HG03139 (cell line): ENCODE results near the gene F11R.
"Not testable (repeated sequence)": the region's sequence is repeated elsewhere in the genome, so short reads cannot be mapped to it uniquely, and the experiment has no call there.

ENCODE experiments used
- ATAC-seq: cut with Tn5 transposase; IDR thresholded peaks from one replicate; pipeline ENCODE4 v1.9.1; 2021; ENCODE audit not compliant: unreplicated experiment

The F11R gene

GRCh38 chr1:160978510-160978927, 42.4 kb downstream of the F11R start:
- no peak for ATAC-seq

GRCh38 chr1:160975026-160975425, 45.9 kb downstream of the F11R start:
- ATAC-seq = no peak

- ATAC-seq = no peak
These were observed 47.5 kb downstream of the F11R start for GRCh38 chr1:160973491-160973890.

- no peak for ATAC-seq
These were observed 48.0 kb downstream of the F11R start for GRCh38 chr1:160972939-160973338.

GRCh38 chr1:160971618-160972056, 49.3 kb downstream of the F11R start:
- ATAC-seq = no peak

GRCh38 chr1:160963521-160963920, 57.4 kb downstream of the F11R start:
- ATAC-seq = no peak

- no peak for ATAC-seq
These were observed 59.5 kb downstream of the F11R start for GRCh38 chr1:160961419-160961818.

- no peak for ATAC-seq
These were observed 64.0 kb downstream of the F11R start for GRCh38 chr1:160956966-160957365.

GRCh38 chr1:160954158-160955104, 66.5 kb downstream of the F11R start, which contains the start of gene ITLN2:
Gene ITLN2, minus strand, starts transcription at chr1:160954809. Its CDS starts 68 bp downstream, at chr1:160954741.
- no peak for ATAC-seq

GRCh38 chr1:160953030-160953429, 67.9 kb downstream of the F11R start:
- ATAC-seq = no peak

- no peak for ATAC-seq
These were observed 68.8 kb downstream of the F11R start for GRCh38 chr1:160952129-160952510.

- ATAC-seq = no peak
These were observed 69.4 kb downstream of the F11R start for GRCh38 chr1:160951443-160952128.

GRCh38 chr1:160950657-160951056, 70.3 kb downstream of the F11R start:
- ATAC-seq = no peak

- no peak for ATAC-seq
These were observed 71.1 kb downstream of the F11R start for GRCh38 chr1:160949881-160950280.

- ATAC-seq = not testable (repeated sequence)
These were observed 71.6 kb downstream of the F11R start for GRCh38 chr1:160949216-160949880.

- not testable (repeated sequence) for ATAC-seq
These were observed 73.7 kb downstream of the F11R start for GRCh38 chr1:160947174-160947759.

GRCh38 chr1:160945881-160946280, 75.1 kb downstream of the F11R start:
- not testable (repeated sequence) for ATAC-seq
